ENCODE results near the gene RGS4.

DNA sequence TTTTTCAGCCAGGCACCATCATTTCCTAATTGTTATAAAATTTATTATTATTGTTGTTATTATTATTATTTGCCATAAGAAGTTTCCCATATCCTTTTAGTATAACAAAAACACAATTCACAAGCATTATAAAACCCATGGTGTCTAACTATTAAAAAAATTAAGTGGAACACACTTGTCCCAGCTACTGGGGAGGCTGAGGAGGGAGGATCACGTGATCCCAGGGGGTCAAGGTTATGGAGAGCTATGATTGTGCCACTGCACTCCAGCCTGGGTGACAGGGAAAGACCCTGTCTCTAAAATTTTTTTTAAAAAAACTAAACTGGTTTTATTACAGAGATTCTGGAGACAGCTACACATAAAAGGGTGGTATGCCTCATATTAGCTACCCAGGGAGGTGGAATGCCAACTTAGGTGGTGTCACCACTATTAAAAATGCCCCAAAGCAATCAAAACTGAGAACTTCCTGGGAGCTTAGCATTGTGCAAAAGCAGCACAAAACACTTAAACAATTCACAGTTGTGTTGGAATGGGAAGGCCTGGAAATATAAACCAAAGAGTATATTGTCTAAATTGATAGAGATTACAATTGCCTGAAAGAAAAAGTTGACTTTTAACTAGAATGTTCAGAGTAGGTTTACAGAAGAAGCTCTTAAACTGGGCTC, 8.7 kb upstream of the RGS4 start:
- TF ChIP-seq, protein P1, sequence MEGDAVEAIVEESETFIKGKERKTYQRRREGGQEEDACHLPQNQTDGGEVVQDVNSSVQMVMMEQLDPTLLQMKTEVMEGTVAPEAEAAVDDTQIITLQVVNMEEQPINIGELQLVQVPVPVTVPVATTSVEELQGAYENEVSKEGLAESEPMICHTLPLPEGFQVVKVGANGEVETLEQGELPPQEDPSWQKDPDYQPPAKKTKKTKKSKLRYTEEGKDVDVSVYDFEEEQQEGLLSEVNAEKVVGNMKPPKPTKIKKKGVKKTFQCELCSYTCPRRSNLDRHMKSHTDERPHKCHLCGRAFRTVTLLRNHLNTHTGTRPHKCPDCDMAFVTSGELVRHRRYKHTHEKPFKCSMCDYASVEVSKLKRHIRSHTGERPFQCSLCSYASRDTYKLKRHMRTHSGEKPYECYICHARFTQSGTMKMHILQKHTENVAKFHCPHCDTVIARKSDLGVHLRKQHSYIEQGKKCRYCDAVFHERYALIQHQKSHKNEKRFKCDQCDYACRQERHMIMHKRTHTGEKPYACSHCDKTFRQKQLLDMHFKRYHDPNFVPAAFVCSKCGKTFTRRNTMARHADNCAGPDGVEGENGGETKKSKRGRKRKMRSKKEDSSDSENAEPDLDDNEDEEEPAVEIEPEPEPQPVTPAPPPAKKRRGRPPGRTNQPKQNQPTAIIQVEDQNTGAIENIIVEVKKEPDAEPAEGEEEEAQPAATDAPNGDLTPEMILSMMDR (IDR thresholded peaks at IDR 0.05) = no peak
- TF ChIP-seq EZH2 (IDR thresholded peaks at IDR 0.05; ENCODE audit: borderline replicate concordance, insufficient read depth, low read depth, low read length, poor library complexity, severe bottlenecking) = no peak
